GM23338 (cell line): ENCODE results near the gene SNAP47. TPM values are rescaled to one million over a fixed set of nuclear protein-coding genes. Genes with fewer than 3 reads are reported as not detected.

Experiments used
- ATAC-seq: fragments of 200-7000 bp; cut with Tn5 transposase; 3 replicates; pipeline ENCODE4 v1.9.1; 2020
- DNase-seq: peaks from one replicate; pipeline ENCODE4 v3.0.0-alpha.2; 2015; ENCODE audit warnings: low spot score
- H2AFZ ChIP-seq: fragments of 200-600 bp; sonication (generic); 2 replicates; pipeline ENCODE4 v1.8.0; 2016; ENCODE audit warnings: antibody characterized with exemption, mild to moderate bottlenecking, moderate library complexity
- H3F3A ChIP-seq: fragments of 200-600 bp; sonication (generic); replicated peaks from 2 replicates; pipeline ENCODE4 v1.8.0; 2017; ENCODE audit warnings: antibody characterized with exemption, mixed run types, low read depth
- H3K27ac ChIP-seq: fragments of 200-600 bp; sonication (generic); 2 replicates; pipeline ENCODE4 v1.6.1; 2016; ENCODE audit warnings: low read depth
- H3K27me3 ChIP-seq: fragments of 200-600 bp; sonication (generic); 2 replicates; pipeline ENCODE4 v1.8.0; 2016; ENCODE audit warnings: mild to moderate bottlenecking, mixed run types, moderate library complexity; ENCODE audit not compliant: insufficient read depth
- H3K36me3 ChIP-seq: fragments of 200-600 bp; sonication (generic); 2 replicates; pipeline ENCODE4 v1.8.0; 2016; ENCODE audit warnings: mild to moderate bottlenecking; ENCODE audit not compliant: insufficient read depth
- H3K4me1 ChIP-seq: fragments of 200-600 bp; sonication (generic); 2 replicates; pipeline ENCODE4 v1.8.0; 2016; ENCODE audit warnings: mild to moderate bottlenecking, moderate library complexity; ENCODE audit not compliant: insufficient read depth
- H3K4me2 ChIP-seq: fragments of 200-600 bp; sonication (generic); 2 replicates; pipeline ENCODE4 v1.7.1; 2017; ENCODE audit warnings: mixed run types
- H3K4me3 ChIP-seq: fragments of 200-600 bp; sonication (generic); 2 replicates; pipeline ENCODE4 v1.6.1; 2016; ENCODE audit warnings: mixed run types
- H3K79me2 ChIP-seq: fragments of 200-600 bp; sonication (generic); replicated peaks from 2 replicates; pipeline ENCODE4 v1.8.0; 2017; ENCODE audit warnings: mild to moderate bottlenecking; ENCODE audit not compliant: insufficient read depth
- H3K9me2 ChIP-seq: fragments of 200-600 bp; sonication (generic); 2 replicates; pipeline ENCODE4 v1.8.0; 2017; ENCODE audit not compliant: insufficient read depth
- H4K20me1 ChIP-seq: fragments of 200-600 bp; sonication (generic); replicated peaks from 2 replicates; pipeline ENCODE4 v1.8.0; 2017; ENCODE audit warnings: mild to moderate bottlenecking; ENCODE audit not compliant: insufficient read depth
- H3K27ac Mint-ChIP-seq: 2 replicates; pipeline ENCODE4 v1.8.0; 2020; ENCODE audit warnings: inconsistent platforms, mild to moderate bottlenecking, moderate library complexity, mixed read lengths
- H3K27me3 Mint-ChIP-seq: 3 replicates; pipeline ENCODE4 v1.8.0; 2022; ENCODE audit warnings: low read depth, mild to moderate bottlenecking, moderate library complexity, mixed read lengths, inconsistent platforms; ENCODE audit not compliant: insufficient read depth, poor library complexity
- H3K36me3 Mint-ChIP-seq: 3 replicates; pipeline ENCODE4 v1.8.0; 2021; ENCODE audit warnings: low read depth, mild to moderate bottlenecking, inconsistent platforms, moderate library complexity, mixed read lengths
- H3K4me1 Mint-ChIP-seq: 3 replicates; pipeline ENCODE4 v1.8.0; 2020; ENCODE audit warnings: mild to moderate bottlenecking, inconsistent platforms, mixed read lengths
- H3K4me3 Mint-ChIP-seq: 3 replicates; pipeline ENCODE4 v1.8.0; 2021; ENCODE audit warnings: moderate library complexity, mild to moderate bottlenecking, inconsistent platforms, mixed read lengths
- H3K9me3 Mint-ChIP-seq: 3 replicates; pipeline ENCODE4 v1.8.0; 2020; ENCODE audit warnings: moderate library complexity, mild to moderate bottlenecking, inconsistent platforms, mixed read lengths
- CREB1 ChIP-seq: fragments of 250-450 bp; sonication (Bioruptor Pico); IDR thresholded peaks from 2 replicates; pipeline ENCODE4 v1.5.0; 2020; ENCODE audit warnings: low read depth, mild to moderate bottlenecking, moderate library complexity
- JUNB ChIP-seq: IDR thresholded peaks from one replicate; pipeline ENCODE4 v1.6.1; 2016; ENCODE audit warnings: antibody characterized with exemption; ENCODE audit not compliant: unreplicated experiment
- NANOG ChIP-seq: IDR thresholded peaks from 2 replicates; pipeline ENCODE4 v1.6.1; 2016; ENCODE audit warnings: antibody characterized with exemption, borderline replicate concordance
- POLR2AphosphoS5 ChIP-seq: IDR thresholded peaks from 2 replicates; pipeline ENCODE4 v1.6.1; 2016; ENCODE audit warnings: antibody characterized with exemption, low read depth
- ZNF331 ChIP-seq: fragments of 250-450 bp; sonication (Bioruptor Pico); IDR thresholded peaks from 2 replicates; pipeline ENCODE4 v1.5.0; 2020; ENCODE audit warnings: low read depth, mild to moderate bottlenecking, moderate library complexity
- polyA plus RNA-seq: library from polyadenylated mRNA; unstranded; fragments of >200 nt; fragmentation: Nextera tagmentation; extraction: Ambion mirVana; gene quantifications from 2 replicates; pipeline ENCODE4 v1.2.1, GENCODE V29; 2016
- total RNA-seq: library from RNA; depleted of rRNA; stranded (reverse); fragments of >200 nt; shearing (Covaris generic); gene quantifications from 2 replicates; pipeline ENCODE4 v1.2.3, GENCODE V29; 2014
- TF ChIP-seq, protein P1 (sequence below): fragments of 250-450 bp; sonication (Bioruptor Pico); IDR thresholded peaks from 2 replicates; pipeline ENCODE4 v1.5.0; 2020; ENCODE audit warnings: mild to moderate bottlenecking, moderate library complexity
- TF ChIP-seq, protein P2 (sequence below), 2 experiments: fragments of 200-600 bp in 1 of 2; sonication (generic) in 1 of 2; conservative IDR thresholded peaks; 2 replicates each; pipeline versions ENCODE4 v1.5.1 to v1.6.1; 2016 to 2017; ENCODE audit warnings: antibody characterized with exemption in 2 of 2, low read depth in 2 of 2, mild to moderate bottlenecking in 2 of 2, moderate library complexity in 1 of 2

The SNAP47 gene
- total and polyA plus RNA-seq, 2 experiments from 2014 or later, result 19.5 to 51.8 TPM

DNA sequence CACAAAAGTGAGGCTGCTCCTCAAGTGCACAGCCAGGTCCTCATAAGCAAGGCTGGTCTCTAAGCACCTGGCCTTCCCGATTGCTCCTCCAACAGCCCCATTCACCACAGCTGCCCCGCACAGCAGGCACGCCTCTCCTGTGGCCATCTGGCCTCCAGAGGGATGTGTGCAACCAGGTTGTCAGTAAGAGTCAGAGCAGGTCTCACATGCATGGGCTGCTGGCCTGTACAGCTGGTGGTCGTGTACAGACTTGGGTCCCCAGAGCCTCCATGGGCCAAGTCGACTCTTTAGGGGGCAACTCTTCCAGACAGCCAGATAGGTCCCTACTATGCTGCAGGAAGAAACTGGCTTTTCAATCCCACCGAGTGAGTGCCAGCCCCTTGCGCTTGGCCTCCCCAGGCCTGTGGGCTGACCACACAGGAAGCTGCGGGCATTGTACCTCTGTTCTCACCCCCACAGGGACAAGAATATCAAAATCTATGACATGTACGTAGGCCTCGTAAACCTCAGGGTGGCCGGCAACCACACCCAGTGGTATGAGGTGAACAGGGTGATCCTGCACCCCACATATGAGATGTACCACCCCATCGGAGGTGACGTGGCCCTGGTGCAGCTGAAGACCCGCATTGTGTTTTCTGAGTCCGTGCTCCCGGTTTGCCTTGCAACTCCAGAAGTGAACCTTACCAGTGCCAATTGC, 81.7 kb downstream of the SNAP47 start (continued):
- TF ChIP-seq, protein P1, sequence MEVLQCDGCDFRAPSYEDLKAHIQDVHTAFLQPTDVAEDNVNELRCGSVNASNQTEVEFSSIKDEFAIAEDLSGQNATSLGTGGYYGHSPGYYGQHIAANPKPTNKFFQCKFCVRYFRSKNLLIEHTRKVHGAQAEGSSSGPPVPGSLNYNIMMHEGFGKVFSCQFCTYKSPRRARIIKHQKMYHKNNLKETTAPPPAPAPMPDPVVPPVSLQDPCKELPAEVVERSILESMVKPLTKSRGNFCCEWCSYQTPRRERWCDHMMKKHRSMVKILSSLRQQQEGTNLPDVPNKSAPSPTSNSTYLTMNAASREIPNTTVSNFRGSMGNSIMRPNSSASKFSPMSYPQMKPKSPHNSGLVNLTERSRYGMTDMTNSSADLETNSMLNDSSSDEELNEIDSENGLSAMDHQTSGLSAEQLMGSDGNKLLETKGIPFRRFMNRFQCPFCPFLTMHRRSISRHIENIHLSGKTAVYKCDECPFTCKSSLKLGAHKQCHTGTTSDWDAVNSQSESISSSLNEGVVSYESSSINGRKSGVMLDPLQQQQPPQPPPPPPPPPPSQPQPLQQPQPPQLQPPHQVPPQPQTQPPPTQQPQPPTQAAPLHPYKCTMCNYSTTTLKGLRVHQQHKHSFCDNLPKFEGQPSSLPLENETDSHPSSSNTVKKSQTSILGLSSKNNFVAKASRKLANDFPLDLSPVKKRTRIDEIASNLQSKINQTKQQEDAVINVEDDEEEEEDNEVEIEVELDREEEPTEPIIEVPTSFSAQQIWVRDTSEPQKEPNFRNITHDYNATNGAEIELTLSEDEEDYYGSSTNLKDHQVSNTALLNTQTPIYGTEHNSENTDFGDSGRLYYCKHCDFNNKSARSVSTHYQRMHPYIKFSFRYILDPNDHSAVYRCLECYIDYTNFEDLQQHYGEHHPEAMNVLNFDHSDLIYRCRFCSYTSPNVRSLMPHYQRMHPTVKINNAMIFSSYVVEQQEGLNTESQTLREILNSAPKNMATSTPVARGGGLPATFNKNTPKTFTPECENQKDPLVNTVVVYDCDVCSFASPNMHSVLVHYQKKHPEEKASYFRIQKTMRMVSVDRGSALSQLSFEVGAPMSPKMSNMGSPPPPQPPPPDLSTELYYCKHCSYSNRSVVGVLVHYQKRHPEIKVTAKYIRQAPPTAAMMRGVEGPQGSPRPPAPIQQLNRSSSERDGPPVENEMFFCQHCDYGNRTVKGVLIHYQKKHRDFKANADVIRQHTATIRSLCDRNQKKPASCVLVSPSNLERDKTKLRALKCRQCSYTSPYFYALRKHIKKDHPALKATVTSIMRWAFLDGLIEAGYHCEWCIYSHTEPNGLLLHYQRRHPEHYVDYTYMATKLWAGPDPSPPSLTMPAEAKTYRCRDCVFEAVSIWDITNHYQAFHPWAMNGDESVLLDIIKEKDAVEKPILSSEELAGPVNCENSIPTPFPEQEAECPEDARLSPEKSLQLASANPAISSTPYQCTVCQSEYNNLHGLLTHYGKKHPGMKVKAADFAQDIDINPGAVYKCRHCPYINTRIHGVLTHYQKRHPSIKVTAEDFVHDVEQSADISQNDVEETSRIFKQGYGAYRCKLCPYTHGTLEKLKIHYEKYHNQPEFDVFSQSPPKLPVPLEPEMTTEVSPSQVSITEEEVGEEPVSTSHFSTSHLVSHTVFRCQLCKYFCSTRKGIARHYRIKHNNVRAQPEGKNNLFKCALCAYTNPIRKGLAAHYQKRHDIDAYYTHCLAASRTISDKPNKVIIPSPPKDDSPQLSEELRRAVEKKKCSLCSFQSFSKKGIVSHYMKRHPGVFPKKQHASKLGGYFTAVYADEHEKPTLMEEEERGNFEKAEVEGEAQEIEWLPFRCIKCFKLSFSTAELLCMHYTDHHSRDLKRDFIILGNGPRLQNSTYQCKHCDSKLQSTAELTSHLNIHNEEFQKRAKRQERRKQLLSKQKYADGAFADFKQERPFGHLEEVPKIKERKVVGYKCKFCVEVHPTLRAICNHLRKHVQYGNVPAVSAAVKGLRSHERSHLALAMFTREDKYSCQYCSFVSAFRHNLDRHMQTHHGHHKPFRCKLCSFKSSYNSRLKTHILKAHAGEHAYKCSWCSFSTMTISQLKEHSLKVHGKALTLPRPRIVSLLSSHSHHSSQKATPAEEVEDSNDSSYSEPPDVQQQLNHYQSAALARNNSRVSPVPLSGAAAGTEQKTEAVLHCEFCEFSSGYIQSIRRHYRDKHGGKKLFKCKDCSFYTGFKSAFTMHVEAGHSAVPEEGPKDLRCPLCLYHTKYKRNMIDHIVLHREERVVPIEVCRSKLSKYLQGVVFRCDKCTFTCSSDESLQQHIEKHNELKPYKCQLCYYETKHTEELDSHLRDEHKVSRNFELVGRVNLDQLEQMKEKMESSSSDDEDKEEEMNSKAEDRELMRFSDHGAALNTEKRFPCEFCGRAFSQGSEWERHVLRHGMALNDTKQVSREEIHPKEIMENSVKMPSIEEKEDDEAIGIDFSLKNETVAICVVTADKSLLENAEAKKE, result no peak

- Histone ChIP-seq H3K4me2 (no peak overlapping the region), H3K4me1 (no peaks in the 10 kb centered on the region), H3K4me3 (no peak overlapping the region), H3K27me3 (no peaks in the 10 kb centered on the region; the same call in 1 of the 2 replicates), H3F3A (no peaks in the 10 kb centered on the region), H2AFZ (no peak overlapping the region), H3K79me2 (no peaks in the 10 kb centered on the region), H3K27ac (no peak overlapping the region), H3K36me3 (no peaks in the 10 kb centered on the region), H4K20me1 (no peaks in the 10 kb centered on the region), H3K9me2 (no peaks in the 10 kb centered on the region; the same call in 1 of the 2 replicates)
- Mint-ChIP-seq H3K9me3 (peaks cover 23% of the 10 kb centered on the region; the same call in 2 of the 3 replicates), H3K4me3 (no peak overlapping the region), H3K4me1 (no peaks in the 10 kb centered on the region), H3K36me3 (no peaks in the 10 kb centered on the region), H3K27me3 (no peaks in the 10 kb centered on the region), H3K27ac (no peak overlapping the region)
- no peak for ATAC-seq
- no peak for DNase-seq
- TF ChIP-seq NANOG, result no peak
- TF ChIP-seq, protein P1, result no peak
- TF ChIP-seq POLR2AphosphoS5, result no peak
- TF ChIP-seq, protein P2, sequence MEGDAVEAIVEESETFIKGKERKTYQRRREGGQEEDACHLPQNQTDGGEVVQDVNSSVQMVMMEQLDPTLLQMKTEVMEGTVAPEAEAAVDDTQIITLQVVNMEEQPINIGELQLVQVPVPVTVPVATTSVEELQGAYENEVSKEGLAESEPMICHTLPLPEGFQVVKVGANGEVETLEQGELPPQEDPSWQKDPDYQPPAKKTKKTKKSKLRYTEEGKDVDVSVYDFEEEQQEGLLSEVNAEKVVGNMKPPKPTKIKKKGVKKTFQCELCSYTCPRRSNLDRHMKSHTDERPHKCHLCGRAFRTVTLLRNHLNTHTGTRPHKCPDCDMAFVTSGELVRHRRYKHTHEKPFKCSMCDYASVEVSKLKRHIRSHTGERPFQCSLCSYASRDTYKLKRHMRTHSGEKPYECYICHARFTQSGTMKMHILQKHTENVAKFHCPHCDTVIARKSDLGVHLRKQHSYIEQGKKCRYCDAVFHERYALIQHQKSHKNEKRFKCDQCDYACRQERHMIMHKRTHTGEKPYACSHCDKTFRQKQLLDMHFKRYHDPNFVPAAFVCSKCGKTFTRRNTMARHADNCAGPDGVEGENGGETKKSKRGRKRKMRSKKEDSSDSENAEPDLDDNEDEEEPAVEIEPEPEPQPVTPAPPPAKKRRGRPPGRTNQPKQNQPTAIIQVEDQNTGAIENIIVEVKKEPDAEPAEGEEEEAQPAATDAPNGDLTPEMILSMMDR (conservative IDR thresholded peaks at IDR 0.05; ENCODE audit: low read depth in 2 of 2), result no peak
- TF ChIP-seq CREB1, result no peak
- TF ChIP-seq ZNF331, result no peak
- TF ChIP-seq JUNB, result no peak
These were observed 88.3 kb downstream of the SNAP47 start for GRCh38 chr1:227823537-227823936.
